Activated CD4-positive, alpha-beta T cell treated with anti-CD3 and anti-CD28 coated beads, Interleukin-2, amount 50 U/mL, for 16 hours (primary cell): Measurements from ENCODE around the gene NRSN2.

ENCODE experiments used
- DNase-seq: peaks from one replicate; pipeline ENCODE4 v3.0.0-alpha.2; 2020

Gene NRSN2

DNA sequence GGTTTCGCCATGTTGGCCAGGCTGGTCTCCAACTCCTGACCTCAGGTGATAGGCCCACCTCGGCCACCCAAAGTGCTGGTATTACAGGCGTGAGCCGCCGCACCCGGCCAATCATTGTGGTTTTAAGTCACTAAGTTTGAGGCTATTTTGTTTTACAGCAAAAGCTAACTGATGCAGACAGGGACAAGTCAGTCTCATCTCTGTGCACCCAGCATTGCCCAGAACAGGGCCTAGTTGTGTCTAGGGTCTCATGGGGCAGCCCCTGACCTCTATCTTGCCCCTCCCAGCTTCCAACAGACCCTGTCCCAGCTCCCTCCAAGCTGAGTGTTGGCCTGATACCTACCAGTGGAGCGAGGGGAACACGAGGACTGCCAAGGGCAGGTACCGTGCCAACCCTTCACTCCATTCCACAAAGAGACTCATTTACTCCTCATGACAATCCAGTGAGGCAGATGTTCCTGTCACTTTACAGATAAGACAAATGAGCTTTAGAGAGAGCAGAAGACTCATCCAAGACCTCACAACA is 52.3 kb downstream of the NRSN2 start:
- DNase-seq = no peak

GRCh38 chr20:400128-400453 is 53.2 kb downstream of the NRSN2 start:
- DNase-seq = no peak

DNA sequence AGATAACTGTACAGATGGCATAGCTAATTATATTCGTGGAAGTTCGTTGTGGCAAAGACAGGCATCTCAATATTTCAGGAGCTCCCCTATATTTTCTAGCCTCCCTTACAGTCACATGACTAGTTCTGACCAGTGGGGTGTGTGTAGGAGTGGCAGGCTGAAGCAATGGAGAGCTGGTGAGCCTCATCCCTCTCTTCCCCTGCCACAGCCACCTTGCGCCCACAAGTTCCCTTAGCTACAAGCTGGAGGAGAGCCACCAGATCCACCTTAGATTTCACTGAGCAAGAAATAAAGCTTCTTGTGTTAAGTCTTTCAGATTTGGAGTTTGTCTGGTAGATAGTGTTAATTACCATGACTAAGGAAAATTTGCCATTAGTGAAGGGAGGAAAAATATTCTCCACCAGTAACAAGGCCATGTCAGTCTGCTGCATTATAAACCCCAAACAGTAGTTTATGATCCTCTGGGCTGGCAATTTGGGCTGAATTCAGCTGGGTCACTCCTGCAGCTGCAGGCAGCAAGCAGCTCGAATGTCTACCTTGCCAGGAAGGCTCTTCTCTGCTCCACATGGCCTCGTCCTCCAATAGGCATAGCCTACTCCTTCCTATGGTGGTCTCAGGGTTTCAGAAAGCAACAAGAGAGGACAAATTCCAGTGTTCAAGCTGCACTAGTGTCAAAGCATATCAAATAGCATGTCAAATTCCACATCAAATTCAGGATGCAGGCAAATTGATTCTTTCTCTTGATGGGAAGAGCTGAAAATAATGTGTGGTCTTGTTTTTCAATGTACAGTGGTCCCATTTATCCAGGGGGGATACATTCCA is 53.8 kb downstream of the NRSN2 start:
- DNase-seq = no peak

- no peak for DNase-seq
Observed at GRCh38 chr20:401682-402495, 55.0 kb downstream of the NRSN2 start.

GRCh38 chr20:402496-402885 is 55.6 kb downstream of the NRSN2 start:
- no peak for DNase-seq

DNA sequence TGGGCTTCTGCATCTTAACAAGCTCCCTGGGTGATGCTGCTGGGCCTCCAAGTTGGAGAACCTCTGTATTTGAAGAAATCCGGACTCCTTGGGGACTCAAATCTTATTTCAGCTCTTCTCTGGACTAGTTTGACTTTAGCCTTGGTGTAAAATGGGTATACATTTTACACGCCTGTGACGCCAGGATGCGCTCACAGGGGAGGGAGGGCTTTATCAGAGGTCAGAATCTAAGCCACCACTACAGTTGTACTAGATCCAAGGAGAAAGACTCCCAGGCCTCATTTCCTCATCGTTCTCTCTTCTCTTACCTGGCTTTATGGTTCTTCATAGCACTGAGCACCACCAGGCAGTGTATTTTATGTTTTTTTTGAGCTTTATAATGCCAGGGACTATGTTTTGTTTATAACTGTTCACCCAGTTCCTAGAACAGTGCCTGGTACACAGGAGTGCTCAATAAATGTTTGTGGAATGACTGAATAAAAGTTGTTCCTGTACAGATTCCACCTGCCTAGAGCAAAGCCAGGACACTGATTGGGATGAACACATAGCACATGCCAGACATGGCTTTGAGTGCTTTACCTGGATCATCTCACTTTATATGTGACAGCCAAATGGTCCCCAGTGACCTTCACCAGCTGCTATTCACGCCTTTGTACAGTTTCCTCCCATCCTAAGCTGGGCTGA is 56.1 kb downstream of the NRSN2 start:
- no peak for DNase-seq

GRCh38 chr20:403582-403957 is 56.7 kb downstream of the NRSN2 start:
- no peak for DNase-seq

- DNase-seq = no peak
Observed at GRCh38 chr20:404088-404487, 57.2 kb downstream of the NRSN2 start.
